Osteocyte (in vitro differentiated cells): ENCODE data around the gene CCDC91. TPM values are rescaled to one million over a fixed set of nuclear protein-coding genes. Genes with fewer than 3 reads are reported as not detected.

Experiments
- DNase-seq: peaks from one replicate; pipeline ENCODE4 v3.0.0; 2021; ENCODE audit warnings: mixed read lengths; ENCODE audit not compliant: unreplicated experiment; ENCODE audit errors: extremely low spot score
- H3K27ac Mint-ChIP-seq: one replicate; pipeline ENCODE4 v1.8.0; 2021; ENCODE audit warnings: mild to moderate bottlenecking, mixed read lengths; ENCODE audit not compliant: unreplicated experiment
- H3K27me3 Mint-ChIP-seq: one replicate; pipeline ENCODE4 v1.8.0; 2021; ENCODE audit warnings: mixed read lengths; ENCODE audit not compliant: unreplicated experiment
- H3K36me3 Mint-ChIP-seq: one replicate; pipeline ENCODE4 v1.8.0; 2021; ENCODE audit warnings: mixed read lengths; ENCODE audit not compliant: unreplicated experiment
- H3K4me1 Mint-ChIP-seq: one replicate; pipeline ENCODE4 v1.8.0; 2021; ENCODE audit warnings: mixed read lengths; ENCODE audit not compliant: unreplicated experiment
- H3K4me3 Mint-ChIP-seq: one replicate; pipeline ENCODE4 v1.8.0; 2021; ENCODE audit warnings: mild to moderate bottlenecking, moderate library complexity, mixed read lengths; ENCODE audit not compliant: unreplicated experiment
- H3K9me3 Mint-ChIP-seq: one replicate; pipeline ENCODE4 v1.8.0; 2021; ENCODE audit warnings: mixed read lengths; ENCODE audit not compliant: unreplicated experiment
- total RNA-seq: library from RNA; stranded (reverse); gene quantifications from 2 replicates; pipeline ENCODE4 v1.2.1, GENCODE V29; 2021
- TF ChIP-seq, protein P1 (sequence below): fragments of 200-600 bp; sonication (generic); IDR thresholded peaks from 2 replicates; pipeline ENCODE4 v1.5.0; 2021; ENCODE audit warnings: antibody characterized with exemption, mild to moderate bottlenecking, moderate library complexity

Gene CCDC91
- total RNA-seq, 1 donor from 2014 or later: 17.5 TPM

DNA sequence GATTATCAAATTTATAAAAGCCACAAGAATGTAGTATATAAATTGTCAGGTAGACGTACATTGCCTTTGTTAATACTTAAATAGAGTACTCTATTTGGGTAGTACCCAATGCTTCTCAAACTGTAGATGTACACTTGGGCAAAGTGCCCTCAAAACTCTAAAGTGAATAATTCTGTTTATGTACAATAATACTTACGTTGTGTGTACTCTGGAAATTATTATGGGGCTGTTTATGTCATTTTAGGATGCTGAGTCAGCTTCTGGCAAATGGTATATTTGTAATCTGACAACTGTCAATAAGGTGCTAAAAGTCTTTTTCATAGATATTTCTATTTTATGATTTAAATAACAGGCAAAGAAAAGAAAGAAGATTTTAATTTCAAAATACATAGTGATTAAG, 102.4 kb downstream of the CCDC91 start:
- no peak overlapping the region for H3K27ac Mint-ChIP-seq
- peaks cover 24% of the 10 kb centered on the region for H3K9me3 Mint-ChIP-seq
- peaks cover 23% of the 10 kb centered on the region for H3K36me3 Mint-ChIP-seq
- TF ChIP-seq, protein P1, sequence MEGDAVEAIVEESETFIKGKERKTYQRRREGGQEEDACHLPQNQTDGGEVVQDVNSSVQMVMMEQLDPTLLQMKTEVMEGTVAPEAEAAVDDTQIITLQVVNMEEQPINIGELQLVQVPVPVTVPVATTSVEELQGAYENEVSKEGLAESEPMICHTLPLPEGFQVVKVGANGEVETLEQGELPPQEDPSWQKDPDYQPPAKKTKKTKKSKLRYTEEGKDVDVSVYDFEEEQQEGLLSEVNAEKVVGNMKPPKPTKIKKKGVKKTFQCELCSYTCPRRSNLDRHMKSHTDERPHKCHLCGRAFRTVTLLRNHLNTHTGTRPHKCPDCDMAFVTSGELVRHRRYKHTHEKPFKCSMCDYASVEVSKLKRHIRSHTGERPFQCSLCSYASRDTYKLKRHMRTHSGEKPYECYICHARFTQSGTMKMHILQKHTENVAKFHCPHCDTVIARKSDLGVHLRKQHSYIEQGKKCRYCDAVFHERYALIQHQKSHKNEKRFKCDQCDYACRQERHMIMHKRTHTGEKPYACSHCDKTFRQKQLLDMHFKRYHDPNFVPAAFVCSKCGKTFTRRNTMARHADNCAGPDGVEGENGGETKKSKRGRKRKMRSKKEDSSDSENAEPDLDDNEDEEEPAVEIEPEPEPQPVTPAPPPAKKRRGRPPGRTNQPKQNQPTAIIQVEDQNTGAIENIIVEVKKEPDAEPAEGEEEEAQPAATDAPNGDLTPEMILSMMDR: no peak
- H3K4me3 Mint-ChIP-seq: no peak overlapping the region
- H3K4me1 Mint-ChIP-seq: peaks cover 9% of the 10 kb centered on the region
- no peak for DNase-seq
- no peaks in the 10 kb centered on the region for H3K27me3 Mint-ChIP-seq

DNA sequence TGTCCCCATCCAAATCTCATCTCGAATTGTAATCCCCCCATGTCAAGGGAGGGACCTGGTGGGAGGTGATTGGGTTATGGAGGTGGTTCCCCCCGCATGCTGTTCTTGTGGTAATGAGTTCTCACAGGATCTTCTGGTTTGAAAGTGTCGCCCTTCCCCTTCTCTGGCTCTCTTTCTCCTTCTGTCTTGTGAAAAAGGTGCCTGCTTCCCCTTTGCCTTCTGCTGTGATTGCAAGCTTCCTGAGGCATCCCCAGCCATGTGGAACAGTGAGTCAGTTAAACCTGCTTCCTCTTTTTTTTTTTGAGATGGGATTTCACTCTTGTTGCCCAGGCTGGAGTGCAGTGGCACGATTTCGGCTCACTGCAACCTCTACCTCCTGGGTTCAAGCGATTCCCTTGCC, 104.0 kb downstream of the CCDC91 start:
- Mint-ChIP-seq H3K4me1 (peaks cover 15% of the 10 kb centered on the region), H3K27ac (peak overlapping the region; percentile 41), H3K4me3 (no peak overlapping the region), H3K27me3 (no peaks in the 10 kb centered on the region), H3K9me3 (peaks cover 9% of the 10 kb centered on the region), H3K36me3 (peaks cover 15% of the 10 kb centered on the region)
- TF ChIP-seq, protein P1: no peak
- DNase-seq: no peak

DNA sequence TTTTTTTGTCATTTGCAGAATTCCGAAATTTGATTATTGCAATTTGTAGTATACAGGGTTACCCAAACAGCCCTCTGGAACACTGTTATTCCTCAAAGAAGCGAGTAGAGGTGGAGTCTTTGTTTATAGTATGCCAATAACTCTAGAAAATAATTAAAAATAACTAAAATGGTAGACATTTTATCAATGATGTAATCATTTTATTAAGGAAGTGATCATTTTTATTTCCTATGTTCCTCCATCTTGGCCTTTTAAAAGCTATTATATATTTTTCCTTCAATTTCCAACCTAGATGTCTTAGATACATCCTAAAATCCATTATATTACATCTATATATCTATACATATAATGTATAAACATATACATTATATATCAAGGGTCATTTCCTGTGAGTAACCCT, 106.0 kb downstream of the CCDC91 start:
- Mint-ChIP-seq H3K4me1 (peaks cover 16% of the 10 kb centered on the region), H3K36me3 (peaks cover 7% of the 10 kb centered on the region), H3K27me3 (no peaks in the 10 kb centered on the region), H3K9me3 (no peaks in the 10 kb centered on the region), H3K27ac (no peak overlapping the region), H3K4me3 (no peak overlapping the region)
- TF ChIP-seq, protein P1: no peak
- DNase-seq: no peak

DNA sequence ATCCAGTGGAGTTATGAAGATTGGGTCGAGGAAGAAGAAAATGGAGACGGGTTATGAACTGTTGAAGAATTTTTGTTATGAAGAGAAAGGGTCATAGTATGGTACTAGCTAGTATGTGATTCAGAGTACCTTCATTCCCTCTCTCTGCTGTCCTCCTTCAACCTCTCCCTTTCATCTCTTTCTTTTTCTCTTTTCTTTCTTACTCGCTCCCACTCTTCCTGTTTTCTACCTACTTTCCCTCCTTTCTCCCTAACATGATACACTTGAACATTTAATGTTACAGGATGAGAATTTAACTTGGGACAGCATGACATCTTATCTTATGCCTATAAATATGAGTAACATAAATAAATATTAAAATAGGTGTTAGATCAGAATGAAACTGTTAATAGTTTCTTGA, 112.9 kb downstream of the CCDC91 start:
- no peaks in the 10 kb centered on the region for H3K27me3 Mint-ChIP-seq
- no peak overlapping the region for H3K4me3 Mint-ChIP-seq

DNA sequence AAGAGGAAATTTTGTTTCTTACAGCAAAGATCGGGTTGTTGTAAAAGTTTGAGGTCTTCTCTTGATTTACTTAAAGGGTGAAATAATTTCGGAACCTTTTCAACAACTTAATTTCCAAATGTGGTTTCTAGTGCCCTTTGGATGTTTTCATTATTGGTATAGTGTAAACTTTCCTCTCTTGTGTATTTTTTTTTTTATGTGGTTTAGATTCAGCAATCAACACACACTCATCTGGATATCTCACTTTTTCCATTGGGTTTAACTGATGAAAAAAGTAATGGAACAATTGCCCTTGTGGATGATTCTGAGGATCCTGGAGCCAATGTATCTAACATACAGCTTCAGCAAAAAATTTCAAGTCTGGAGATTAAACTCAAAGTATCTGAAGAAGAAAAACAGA, 116.3 kb downstream of the CCDC91 start:
- Mint-ChIP-seq H3K27ac (no peak overlapping the region), H3K27me3 (no peaks in the 10 kb centered on the region), H3K9me3 (no peaks in the 10 kb centered on the region), H3K4me3 (no peak overlapping the region), H3K36me3 (peaks cover 14% of the 10 kb centered on the region), H3K4me1 (peaks cover 2% of the 10 kb centered on the region)
- DNase-seq: no peak
- TF ChIP-seq, protein P1: no peak

More for the DNA sequence above, 112.9 kb downstream of the CCDC91 start:
- no peak for DNase-seq
- Mint-ChIP-seq H3K27ac (no peak overlapping the region), H3K9me3 (no peaks in the 10 kb centered on the region), H3K36me3 (peaks cover 4% of the 10 kb centered on the region), H3K4me1 (peaks cover 9% of the 10 kb centered on the region)
- TF ChIP-seq, protein P1: no peak
